HepG2 (cell line): ENCODE results near the gene PCBP4.

Experiments
- CEBPB ChIP-seq: IDR thresholded peaks from 2 replicates; pipeline ENCODE4 v1.6.1; 2011; ENCODE audit warnings: low read depth, low read length, improper control_type of control experiment, borderline replicate concordance
- CREB1 ChIP-seq, 2 experiments: fragments of 450-650 bp in 1 of 2; IDR thresholded peaks; 2 replicates each; pipeline ENCODE4 v1.6.1; 2016 to 2017; ENCODE audit warnings: control low read depth in 1 of 2, mild to moderate bottlenecking in 1 of 2, missing compliant biosample characterization in 1 of 2, missing genetic modification characterization in 1 of 2
- CTCF ChIP-seq: sonication (generic); formaldehyde crosslinking; IDR thresholded peaks from 2 replicates; pipeline ENCODE4 v1.5.0; 2020; ENCODE audit warnings: mild to moderate bottlenecking, missing genetic modification reagents, moderate library complexity
- ETV6 ChIP-seq: sonication (generic); formaldehyde crosslinking; conservative IDR thresholded peaks from 2 replicates; pipeline ENCODE4 v1.4.0; 2020; ENCODE audit warnings: missing genetic modification reagents
- FOXK1 ChIP-seq: sonication (generic); formaldehyde crosslinking; IDR thresholded peaks from 2 replicates; pipeline ENCODE4 v1.4.0; 2020; ENCODE audit warnings: low read depth, missing genetic modification reagents, borderline replicate concordance
- JUND ChIP-seq: sonication (generic); formaldehyde crosslinking; IDR thresholded peaks from 2 replicates; pipeline ENCODE4 v1.8.0; 2022; ENCODE audit warnings: mild to moderate bottlenecking, missing genetic modification reagents
- KDM4B ChIP-seq: sonication (generic); formaldehyde crosslinking; IDR thresholded peaks from 2 replicates; pipeline ENCODE4 v1.4.0; 2020; ENCODE audit warnings: missing genetic modification reagents
- NFIC ChIP-seq: IDR thresholded peaks from 2 replicates; pipeline ENCODE4 v1.6.1; 2012; ENCODE audit warnings: mild to moderate bottlenecking, low read length, inconsistent platforms
- PRPF4 ChIP-seq: fragments of 200-400 bp; formaldehyde crosslinking; IDR thresholded peaks from 2 replicates; pipeline ENCODE4 v1.6.1; 2016; ENCODE audit warnings: low read length, low read depth; ENCODE audit not compliant: poor library complexity, severe bottlenecking
- ZSCAN25 ChIP-seq: sonication (generic); formaldehyde crosslinking; IDR thresholded peaks from 2 replicates; pipeline ENCODE4 v1.8.0; 2022; ENCODE audit warnings: mild to moderate bottlenecking, missing genetic modification reagents
- ZSCAN30 ChIP-seq: sonication (generic); formaldehyde crosslinking; IDR thresholded peaks from 2 replicates; pipeline ENCODE4 v1.5.0; 2020; ENCODE audit warnings: mild to moderate bottlenecking, missing genetic modification reagents
- TF ChIP-seq, protein P1 (sequence below): IDR thresholded peaks from 2 replicates; pipeline ENCODE4 v1.6.1; 2016; ENCODE audit warnings: mild to moderate bottlenecking, missing biosample characterization, missing genetic modification reagents
- TF ChIP-seq, protein P2 (sequence below), 2 experiments: fragments of 450-650 bp in 1 of 2; sonication (generic) in 1 of 2; formaldehyde crosslinking in 1 of 2; IDR thresholded peaks; 2 replicates each; pipeline versions ENCODE4 v1.6.1 to v1.8.0; 2016 to 2022; ENCODE audit warnings: antibody characterized with exemption in 1 of 2, mild to moderate bottlenecking in 1 of 2, missing genetic modification reagents in 1 of 2
- TF ChIP-seq, protein P3 (sequence below): sonication (generic); formaldehyde crosslinking; IDR thresholded peaks from 2 replicates; pipeline ENCODE4 v1.4.0; 2020; ENCODE audit warnings: missing genetic modification reagents, mild to moderate bottlenecking, borderline replicate concordance

- no peak for TF ChIP-seq ZSCAN30
- TF ChIP-seq, protein P1, sequence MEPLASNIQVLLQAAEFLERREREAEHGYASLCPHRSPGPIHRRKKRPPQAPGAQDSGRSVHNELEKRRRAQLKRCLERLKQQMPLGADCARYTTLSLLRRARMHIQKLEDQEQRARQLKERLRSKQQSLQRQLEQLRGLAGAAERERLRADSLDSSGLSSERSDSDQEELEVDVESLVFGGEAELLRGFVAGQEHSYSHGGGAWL (CRISPR knock-in tag), result no peak
- TF ChIP-seq, protein P2, sequence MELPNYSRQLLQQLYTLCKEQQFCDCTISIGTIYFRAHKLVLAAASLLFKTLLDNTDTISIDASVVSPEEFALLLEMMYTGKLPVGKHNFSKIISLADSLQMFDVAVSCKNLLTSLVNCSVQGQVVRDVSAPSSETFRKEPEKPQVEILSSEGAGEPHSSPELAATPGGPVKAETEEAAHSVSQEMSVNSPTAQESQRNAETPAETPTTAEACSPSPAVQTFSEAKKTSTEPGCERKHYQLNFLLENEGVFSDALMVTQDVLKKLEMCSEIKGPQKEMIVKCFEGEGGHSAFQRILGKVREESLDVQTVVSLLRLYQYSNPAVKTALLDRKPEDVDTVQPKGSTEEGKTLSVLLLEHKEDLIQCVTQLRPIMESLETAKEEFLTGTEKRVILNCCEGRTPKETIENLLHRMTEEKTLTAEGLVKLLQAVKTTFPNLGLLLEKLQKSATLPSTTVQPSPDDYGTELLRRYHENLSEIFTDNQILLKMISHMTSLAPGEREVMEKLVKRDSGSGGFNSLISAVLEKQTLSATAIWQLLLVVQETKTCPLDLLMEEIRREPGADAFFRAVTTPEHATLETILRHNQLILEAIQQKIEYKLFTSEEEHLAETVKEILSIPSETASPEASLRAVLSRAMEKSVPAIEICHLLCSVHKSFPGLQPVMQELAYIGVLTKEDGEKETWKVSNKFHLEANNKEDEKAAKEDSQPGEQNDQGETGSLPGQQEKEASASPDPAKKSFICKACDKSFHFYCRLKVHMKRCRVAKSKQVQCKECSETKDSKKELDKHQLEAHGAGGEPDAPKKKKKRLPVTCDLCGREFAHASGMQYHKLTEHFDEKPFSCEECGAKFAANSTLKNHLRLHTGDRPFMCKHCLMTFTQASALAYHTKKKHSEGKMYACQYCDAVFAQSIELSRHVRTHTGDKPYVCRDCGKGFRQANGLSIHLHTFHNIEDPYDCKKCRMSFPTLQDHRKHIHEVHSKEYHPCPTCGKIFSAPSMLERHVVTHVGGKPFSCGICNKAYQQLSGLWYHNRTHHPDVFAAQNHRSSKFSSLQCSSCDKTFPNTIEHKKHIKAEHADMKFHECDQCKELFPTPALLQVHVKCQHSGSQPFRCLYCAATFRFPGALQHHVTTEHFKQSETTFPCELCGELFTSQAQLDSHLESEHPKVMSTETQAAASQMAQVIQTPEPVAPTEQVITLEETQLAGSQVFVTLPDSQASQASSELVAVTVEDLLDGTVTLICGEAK (IDR thresholded peaks at IDR 0.05), result no peak
- TF ChIP-seq, protein P2 (CRISPR knock-in tag; IDR thresholded peaks at IDR 0.05), result no peak
- no peak for TF ChIP-seq CREB1 (IDR thresholded peaks at IDR 0.05)
- TF ChIP-seq CREB1 (CRISPR knock-in tag; IDR thresholded peaks at IDR 0.05), result no peak
- no peak for TF ChIP-seq CTCF (CRISPR knock-in tag)
- no peak for TF ChIP-seq ZSCAN25 (CRISPR knock-in tag)
- TF ChIP-seq, protein P3, sequence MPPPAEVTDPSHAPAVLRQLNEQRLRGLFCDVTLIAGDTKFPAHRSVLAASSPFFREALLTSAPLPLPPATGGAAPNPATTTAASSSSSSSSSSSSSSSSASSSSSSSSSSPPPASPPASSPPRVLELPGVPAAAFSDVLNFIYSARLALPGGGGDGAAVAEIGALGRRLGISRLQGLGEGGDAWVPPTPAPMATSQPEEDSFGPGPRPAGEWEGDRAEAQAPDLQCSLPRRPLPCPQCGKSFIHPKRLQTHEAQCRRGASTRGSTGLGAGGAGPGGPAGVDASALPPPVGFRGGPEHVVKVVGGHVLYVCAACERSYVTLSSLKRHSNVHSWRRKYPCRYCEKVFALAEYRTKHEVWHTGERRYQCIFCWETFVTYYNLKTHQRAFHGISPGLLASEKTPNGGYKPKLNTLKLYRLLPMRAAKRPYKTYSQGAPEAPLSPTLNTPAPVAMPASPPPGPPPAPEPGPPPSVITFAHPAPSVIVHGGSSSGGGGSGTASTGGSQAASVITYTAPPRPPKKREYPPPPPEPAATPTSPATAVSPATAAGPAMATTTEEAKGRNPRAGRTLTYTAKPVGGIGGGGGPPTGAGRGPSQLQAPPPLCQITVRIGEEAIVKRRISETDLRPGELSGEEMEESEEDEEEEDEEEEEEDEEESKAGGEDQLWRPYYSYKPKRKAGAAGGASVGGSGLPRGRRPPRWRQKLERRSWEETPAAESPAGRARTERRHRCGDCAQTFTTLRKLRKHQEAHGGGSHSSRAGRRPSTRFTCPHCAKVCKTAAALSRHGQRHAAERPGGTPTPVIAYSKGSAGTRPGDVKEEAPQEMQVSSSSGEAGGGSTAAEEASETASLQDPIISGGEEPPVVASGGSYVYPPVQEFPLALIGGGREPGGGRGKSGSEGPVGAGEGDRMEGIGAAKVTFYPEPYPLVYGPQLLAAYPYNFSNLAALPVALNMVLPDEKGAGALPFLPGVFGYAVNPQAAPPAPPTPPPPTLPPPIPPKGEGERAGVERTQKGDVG, result no peak
- TF ChIP-seq KDM4B (CRISPR knock-in tag), result no peak
- no peak for TF ChIP-seq FOXK1 (CRISPR knock-in tag)
- no peak for TF ChIP-seq PRPF4
- TF ChIP-seq ETV6 (CRISPR knock-in tag), result no peak
- TF ChIP-seq CEBPB, result no peak
- no peak for TF ChIP-seq JUND (CRISPR knock-in tag)
- no peak for TF ChIP-seq NFIC
Measured at GRCh38 chr3:51947215-51947900, 19.9 kb downstream of the PCBP4 start.
